NCI-H128 (cell line): ENCODE data around the gene LTO1.

Experiments used
- DNase-seq: peaks from one replicate; lab custom pipeline; 2025; ENCODE audit not compliant: unreplicated experiment; lab: John Stamatoyannopoulos, UW

LTO1 gene

GRCh38 chr11:69658626-69659450, 16.3 kb downstream of the LTO1 start:
- DNase-seq: no peak

- DNase-seq: no peak
These were observed 17.1 kb downstream of the LTO1 start for GRCh38 chr11:69657911-69658625.

- no peak for DNase-seq
These were observed 17.7 kb downstream of the LTO1 start for GRCh38 chr11:69657456-69657910.

DNA sequence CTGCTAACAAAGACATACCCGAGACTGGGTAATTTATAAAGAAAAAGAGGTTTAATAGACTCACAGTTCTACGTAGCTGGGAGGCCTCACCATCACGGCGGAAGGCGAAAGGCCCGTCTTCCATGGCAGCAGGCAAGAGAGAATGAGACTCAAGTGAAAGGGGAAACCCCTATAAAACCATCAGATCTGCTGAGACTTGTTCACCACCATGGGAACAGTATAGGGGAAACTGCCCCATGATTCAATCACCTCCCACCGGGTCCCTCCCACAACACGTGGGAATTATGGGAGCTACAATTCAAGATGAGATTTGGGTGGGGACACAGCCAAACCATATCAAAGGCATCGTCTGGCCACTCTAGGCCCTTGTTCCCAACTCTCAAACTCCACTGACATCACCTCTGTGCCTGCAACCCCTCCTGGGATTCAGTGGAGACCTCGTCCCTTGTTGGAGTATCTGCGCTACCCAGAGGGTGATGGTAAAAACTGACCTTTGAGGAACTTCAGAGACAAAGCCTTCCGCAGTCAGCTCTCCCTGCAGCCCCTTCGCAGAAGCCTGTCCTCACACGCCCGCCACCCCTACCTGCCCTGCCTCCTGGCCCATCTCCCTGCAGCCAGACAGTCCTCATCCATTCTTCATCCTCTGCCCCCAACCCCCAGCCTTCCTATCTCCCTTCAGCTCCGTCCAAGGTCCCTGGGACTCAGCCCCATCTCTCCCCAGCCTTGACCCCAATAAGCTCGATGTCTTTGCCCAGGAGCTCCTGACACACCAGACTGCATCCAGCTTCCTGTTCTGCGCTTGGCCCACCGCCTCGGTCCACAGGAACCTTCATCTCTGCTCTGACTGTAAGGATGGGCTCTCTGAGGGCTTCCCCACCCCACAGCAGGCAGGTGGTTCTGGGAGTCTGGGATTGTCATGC, 18.4 kb downstream of the LTO1 start:
- DNase-seq: no peak

GRCh38 chr11:69655479-69656428, 19.4 kb downstream of the LTO1 start:
- DNase-seq: no peak

DNA sequence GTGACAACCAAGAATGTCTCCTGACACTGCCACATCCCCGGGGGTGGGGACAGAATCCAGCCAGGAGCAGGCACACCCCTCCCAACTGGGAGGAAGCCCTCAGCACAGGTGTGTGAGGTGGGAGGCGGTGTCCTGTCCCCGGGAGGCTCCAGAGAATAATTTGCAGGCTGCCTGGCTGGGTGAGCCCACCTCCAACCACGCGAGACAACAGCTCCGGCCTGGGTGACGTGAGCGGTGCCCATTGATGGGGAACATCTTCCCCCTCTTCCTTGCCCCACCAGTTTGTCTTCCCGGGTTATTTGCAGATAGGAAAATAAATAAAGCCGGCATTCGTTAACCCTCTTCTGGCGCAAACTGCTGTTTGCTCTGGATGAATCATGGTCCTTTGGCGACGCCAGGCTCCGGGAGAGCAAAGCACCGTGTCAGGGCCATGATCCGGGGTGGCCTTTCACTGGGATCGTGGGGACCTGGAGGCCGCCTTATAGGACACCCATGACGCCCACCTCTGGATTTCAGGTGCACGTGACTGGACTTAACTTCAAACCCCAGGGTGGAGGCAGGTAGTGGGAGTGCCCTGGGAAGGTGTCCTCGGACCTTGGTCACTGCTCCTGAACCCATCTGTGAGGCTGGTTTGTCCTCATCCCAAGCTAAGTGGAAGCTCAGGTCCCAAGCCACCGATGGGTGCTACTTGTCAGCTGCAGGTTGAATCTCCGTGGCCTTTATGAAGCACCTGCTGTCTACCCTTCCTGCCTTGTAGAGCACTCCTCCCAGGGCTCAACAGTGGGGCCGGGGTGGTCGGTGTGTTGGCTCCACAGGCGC, 20.3 kb downstream of the LTO1 start:
- DNase-seq: no peak

GRCh38 chr11:69654001-69654659, 21.0 kb downstream of the LTO1 start:
- DNase-seq: no peak

GRCh38 chr11:69653406-69653960, 21.7 kb downstream of the LTO1 start:
- no peak for DNase-seq

GRCh38 chr11:69652999-69653398, 22.2 kb downstream of the LTO1 start:
- DNase-seq: no peak

DNA sequence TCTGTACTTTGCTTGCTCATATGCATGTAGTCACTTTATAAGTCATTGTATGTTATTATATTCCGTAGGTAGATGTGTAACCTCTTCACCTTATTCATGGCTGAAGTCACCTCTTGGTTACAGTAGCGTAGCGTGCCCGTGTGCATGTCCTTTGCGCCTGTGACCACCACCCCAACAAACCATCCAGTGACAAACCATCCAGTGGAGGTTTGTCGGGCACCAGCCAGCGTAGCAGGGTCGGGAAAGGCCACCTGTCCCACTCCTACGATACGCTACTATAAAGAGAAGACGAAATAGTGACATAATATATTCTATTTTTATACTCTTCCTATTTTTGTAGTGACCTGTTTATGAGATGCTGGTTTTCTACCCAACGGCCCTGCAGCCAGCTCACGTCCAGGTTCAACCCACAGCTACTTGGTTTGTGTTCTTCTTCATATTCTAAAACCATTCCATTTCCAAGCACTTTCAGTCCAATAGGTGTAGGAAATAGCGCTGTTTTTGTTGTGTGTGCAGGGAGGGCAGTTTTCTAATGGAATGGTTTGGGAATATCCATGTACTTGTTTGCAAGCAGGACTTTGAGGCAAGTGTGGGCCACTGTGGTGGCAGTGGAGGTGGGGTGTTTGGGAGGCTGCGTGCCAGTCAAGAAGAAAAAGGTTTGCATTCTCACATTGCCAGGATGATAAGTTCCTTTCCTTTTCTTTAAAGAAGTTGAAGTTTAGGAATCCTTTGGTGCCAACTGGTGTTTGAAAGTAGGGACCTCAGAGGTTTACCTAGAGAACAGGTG, 23.1 kb downstream of the LTO1 start:
- no peak for DNase-seq

DNA sequence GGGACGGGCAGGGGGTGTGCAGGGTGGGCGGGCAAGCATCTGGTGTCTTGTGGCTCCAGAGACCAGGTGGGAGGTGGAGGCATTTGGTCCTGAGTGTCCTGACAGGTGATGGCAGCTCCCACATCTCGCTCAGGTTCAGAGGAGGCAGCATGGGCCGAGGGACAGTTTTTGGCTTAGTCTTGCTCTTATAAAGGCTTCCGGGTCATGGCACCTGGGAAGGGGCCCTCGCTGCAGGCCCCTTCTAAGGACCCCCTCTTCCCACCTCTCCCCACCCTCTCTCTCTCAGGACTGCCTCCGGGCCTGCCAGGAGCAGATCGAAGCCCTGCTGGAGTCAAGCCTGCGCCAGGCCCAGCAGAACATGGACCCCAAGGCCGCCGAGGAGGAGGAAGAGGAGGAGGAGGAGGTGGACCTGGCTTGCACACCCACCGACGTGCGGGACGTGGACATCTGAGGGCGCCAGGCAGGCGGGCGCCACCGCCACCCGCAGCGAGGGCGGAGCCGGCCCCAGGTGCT, 24.3 kb downstream of the LTO1 start:
- DNase-seq: no peak

DNA sequence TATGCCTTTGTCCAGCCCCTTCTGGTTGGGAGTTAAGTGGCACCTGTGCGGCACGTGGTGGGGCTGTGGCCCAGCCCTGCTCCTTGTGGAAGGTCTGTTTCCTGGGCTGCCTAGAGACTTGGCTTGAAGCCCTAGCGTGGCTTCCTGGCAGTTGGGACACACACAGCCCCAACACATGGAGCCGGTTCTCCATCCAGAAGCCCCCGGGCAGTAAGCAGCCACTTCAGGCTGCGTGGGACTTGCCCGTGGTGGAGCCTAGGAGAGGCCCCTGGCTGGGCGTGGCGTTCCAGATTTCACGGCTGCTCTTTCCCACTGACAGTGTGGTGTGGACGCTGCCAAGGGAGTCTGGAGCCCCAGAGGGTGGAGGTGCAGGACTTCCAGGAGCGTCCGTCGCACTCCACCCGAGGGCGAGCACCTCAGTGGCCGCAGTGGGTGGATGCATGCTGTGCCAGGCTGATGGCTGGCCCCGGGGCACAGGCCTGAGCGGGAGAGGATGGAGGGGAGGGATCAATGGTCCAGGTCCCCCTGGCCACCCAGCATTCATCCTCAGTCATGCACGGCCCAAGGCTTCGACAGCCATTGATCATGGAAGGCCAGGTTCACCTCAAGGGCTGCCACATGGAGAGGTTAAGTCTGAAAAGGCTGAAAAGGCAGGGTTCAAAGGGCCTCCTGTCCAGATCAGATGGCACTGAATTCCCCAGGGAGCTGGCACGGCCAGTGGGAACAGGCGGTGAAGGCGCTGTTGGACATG, 24.9 kb downstream of the LTO1 start:
- DNase-seq: no peak

GRCh38 chr11:69649576-69649900, 25.6 kb downstream of the LTO1 start:
- no peak for DNase-seq

DNA sequence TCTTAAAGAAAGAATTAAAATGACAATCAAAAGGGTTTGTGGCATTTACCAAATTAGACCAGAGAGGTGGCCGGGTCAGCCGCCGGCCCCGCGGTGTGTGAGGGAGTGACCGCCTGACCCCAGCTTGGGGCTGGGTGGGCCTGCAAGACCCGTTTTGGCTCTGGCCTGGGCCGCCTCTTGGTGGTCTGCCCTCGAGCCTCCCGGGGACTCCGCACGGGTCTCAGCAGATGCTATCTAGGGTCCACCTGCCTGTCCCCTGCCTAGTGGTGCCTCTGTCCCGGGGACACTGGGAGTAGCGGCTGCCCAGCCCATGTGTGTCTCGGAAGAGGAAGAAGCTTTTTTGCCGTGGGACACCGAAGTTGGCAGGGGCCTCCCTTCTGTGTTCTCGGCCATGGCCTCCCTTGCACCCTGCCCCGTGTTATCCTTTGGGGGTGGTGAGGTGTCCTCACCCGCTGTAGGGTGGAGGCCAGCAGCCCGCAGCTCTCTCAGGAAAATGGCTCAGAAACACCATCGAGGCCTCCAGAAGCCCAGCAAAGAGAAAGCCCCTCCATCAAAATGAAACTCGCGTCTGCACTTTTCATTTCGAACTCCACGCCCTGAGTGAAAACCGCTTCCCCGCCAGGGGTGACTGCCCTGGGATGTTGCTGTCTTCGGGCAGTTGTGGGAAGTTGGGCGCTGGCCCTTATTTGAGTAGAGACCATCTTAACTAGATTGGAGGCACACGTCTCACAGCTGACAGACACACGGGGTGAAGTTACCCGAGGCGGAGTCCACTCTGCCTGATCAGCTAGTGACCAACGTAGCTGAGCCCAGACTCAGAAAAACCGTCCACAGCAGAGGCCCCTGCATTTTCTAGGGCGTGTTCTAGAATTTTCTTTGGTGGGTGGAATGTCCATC, 26.2 kb downstream of the LTO1 start:
- no peak for DNase-seq

- DNase-seq: no peak
These were observed 27.2 kb downstream of the LTO1 start for GRCh38 chr11:69647761-69648497.
